ENCODE measurements around the gene KCNT1. TPM values are rescaled to one million over a fixed set of nuclear protein-coding genes. Genes with fewer than 3 reads are reported as not detected.

Gene KCNT1
- total RNA-seq, 1 experiment from 2014 or later, result 0.17 TPM

DNA sequence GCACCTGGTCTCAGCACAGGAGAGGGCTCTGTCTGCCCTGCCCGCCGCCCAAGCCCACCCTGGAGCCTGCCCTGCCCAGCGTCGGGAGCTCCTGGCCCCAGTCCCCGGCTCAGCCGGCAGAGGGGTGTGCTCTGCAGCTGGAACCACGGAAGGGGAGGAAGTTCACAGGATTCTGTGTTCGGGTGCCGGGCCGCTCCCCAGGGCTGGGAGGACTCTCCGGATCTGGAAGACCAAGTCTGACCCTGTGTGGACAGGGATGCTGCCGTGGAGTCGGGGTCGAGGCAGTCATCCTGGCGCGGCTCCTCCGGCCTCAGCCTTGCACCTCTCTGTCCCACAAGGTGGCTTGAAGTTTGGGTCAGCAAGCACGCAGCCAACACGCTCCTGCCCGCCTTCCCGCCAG is 78.6 kb downstream of the KCNT1 start:
- no peak overlapping the region for H3K4me3 ChIP-seq (replicated peaks in 1 of 2; ENCODE audit: low read depth in 1 of 2, low read length in 2 of 2)
- H3K9me3 ChIP-seq (ENCODE audit: control insufficient read depth in 1 of 2, insufficient read depth in 1 of 2, low read depth in 1 of 2, low read length in 2 of 2), result no peaks in the 10 kb centered on the region
- H4K20me1 ChIP-seq (ENCODE audit: insufficient read depth), result no peaks in the 10 kb centered on the region
- no peaks in the 10 kb centered on the region for H3K36me3 ChIP-seq (ENCODE audit: control insufficient read depth in 1 of 2, insufficient read depth in 2 of 2, low read length in 2 of 2)
- H3K27me3 ChIP-seq (ENCODE audit: insufficient read depth, low read length), result no peaks in the 10 kb centered on the region
- H3K79me2 ChIP-seq (ENCODE audit: insufficient read depth, low read length), result no peaks in the 10 kb centered on the region
- ATAC-seq (no peak), DNase-seq (ENCODE audit: low read depth, low spot score) (no peak)
- TF ChIP-seq YY1 (IDR thresholded peaks at IDR 0.05; ENCODE audit: extremely low read depth, insufficient replicate concordance, low read depth, low read length) (no peak), CEBPB (IDR thresholded peaks at IDR 0.05; ENCODE audit: low read depth) (no peak), ZNF274 (IDR thresholded peaks at IDR 0.05; ENCODE audit: low read depth, low read length) (no peak), EZH2 (IDR thresholded peaks at IDR 0.05) (no peak), TCF7L2 (IDR thresholded peaks at IDR 0.05; ENCODE audit: borderline replicate concordance, extremely low read depth, insufficient read depth, insufficient read length) (no peak), JUND (IDR thresholded peaks at IDR 0.05) (no peak), SIN3A (IDR thresholded peaks at IDR 0.05; ENCODE audit: low read depth) (no peak), ELF1 (IDR thresholded peaks at IDR 0.05; ENCODE audit: borderline replicate concordance, low read depth) (no peak), RAD21 (IDR thresholded peaks at IDR 0.05; ENCODE audit: low read depth) (no peak), EZH2phosphoT487 (IDR thresholded peaks at IDR 0.05; ENCODE audit: borderline replicate concordance) (no peak), CBX3 (IDR thresholded peaks at IDR 0.05; ENCODE audit: low read depth) (no peak), EGR1 (IDR thresholded peaks at IDR 0.05; ENCODE audit: low read depth) (no peak), SRF (IDR thresholded peaks at IDR 0.05; ENCODE audit: low read depth) (no peak), ZFX (IDR thresholded peaks at IDR 0.05) (no peak)
- TF ChIP-seq, protein P1, sequence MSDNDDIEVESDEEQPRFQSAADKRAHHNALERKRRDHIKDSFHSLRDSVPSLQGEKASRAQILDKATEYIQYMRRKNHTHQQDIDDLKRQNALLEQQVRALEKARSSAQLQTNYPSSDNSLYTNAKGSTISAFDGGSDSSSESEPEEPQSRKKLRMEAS (IDR thresholded peaks at IDR 0.05), result no peak
- TF ChIP-seq, protein P2, sequence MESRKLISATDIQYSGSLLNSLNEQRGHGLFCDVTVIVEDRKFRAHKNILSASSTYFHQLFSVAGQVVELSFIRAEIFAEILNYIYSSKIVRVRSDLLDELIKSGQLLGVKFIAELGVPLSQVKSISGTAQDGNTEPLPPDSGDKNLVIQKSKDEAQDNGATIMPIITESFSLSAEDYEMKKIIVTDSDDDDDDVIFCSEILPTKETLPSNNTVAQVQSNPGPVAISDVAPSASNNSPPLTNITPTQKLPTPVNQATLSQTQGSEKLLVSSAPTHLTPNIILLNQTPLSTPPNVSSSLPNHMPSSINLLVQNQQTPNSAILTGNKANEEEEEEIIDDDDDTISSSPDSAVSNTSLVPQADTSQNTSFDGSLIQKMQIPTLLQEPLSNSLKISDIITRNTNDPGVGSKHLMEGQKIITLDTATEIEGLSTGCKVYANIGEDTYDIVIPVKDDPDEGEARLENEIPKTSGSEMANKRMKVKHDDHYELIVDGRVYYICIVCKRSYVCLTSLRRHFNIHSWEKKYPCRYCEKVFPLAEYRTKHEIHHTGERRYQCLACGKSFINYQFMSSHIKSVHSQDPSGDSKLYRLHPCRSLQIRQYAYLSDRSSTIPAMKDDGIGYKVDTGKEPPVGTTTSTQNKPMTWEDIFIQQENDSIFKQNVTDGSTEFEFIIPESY (IDR thresholded peaks at IDR 0.05; ENCODE audit: extremely low read depth, insufficient replicate concordance, low read length), result no peak
- intact Hi-C loops (cut with micrococcal nuclease), result no loop called here
- CTCF ChIA-PET, result no interaction called here
- no TSS peak for BruUV-seq (replicated peaks)
- no peak overlapping the region for H3K4me2 ChIP-seq (ENCODE audit: low read length)
- no peak overlapping the region for H3K9ac ChIP-seq (ENCODE audit: low read length)
- no peaks in the 10 kb centered on the region for H3K9me2 ChIP-seq (ENCODE audit: insufficient read depth)
- POLR2A ChIA-PET, result no interaction called here
- H3K27ac ChIP-seq (ENCODE audit: low read depth, low read length), result no peak overlapping the region
- no peak overlapping the region for H2AFZ ChIP-seq (ENCODE audit: low read depth, low read length, poor library complexity, severe bottlenecking)
- RAD21 ChIA-PET (ENCODE audit: low non-redundant PET in 1 of 2, low total read pairs in 2 of 2, uncharacterized antibody in 2 of 2, unreplicated experiment in 2 of 2), result no interaction called here
- H3K4me1 ChIP-seq (ENCODE audit: control insufficient read depth in 1 of 2, insufficient read depth in 2 of 2, low read length in 2 of 2), result no peaks in the 10 kb centered on the region

Measured in HCT116 (cell line).